B cell (primary cell): ENCODE measurements around the gene NUDT9.

ENCODE experiments used
- EZH2 ChIP-seq: IDR thresholded peaks from 2 replicates; pipeline ENCODE4 v1.6.1; 2012; ENCODE audit warnings: borderline replicate concordance, low read depth, mild to moderate bottlenecking, moderate library complexity, low read length; ENCODE audit not compliant: insufficient read depth, poor library complexity, severe bottlenecking
- TF ChIP-seq, protein P1 (sequence below): fragments of 200-600 bp; IDR thresholded peaks from one replicate; pipeline ENCODE4 v1.8.0; 2022; ENCODE audit warnings: antibody characterized with exemption, mild to moderate bottlenecking

- no peak for TF ChIP-seq EZH2
- TF ChIP-seq, protein P1, sequence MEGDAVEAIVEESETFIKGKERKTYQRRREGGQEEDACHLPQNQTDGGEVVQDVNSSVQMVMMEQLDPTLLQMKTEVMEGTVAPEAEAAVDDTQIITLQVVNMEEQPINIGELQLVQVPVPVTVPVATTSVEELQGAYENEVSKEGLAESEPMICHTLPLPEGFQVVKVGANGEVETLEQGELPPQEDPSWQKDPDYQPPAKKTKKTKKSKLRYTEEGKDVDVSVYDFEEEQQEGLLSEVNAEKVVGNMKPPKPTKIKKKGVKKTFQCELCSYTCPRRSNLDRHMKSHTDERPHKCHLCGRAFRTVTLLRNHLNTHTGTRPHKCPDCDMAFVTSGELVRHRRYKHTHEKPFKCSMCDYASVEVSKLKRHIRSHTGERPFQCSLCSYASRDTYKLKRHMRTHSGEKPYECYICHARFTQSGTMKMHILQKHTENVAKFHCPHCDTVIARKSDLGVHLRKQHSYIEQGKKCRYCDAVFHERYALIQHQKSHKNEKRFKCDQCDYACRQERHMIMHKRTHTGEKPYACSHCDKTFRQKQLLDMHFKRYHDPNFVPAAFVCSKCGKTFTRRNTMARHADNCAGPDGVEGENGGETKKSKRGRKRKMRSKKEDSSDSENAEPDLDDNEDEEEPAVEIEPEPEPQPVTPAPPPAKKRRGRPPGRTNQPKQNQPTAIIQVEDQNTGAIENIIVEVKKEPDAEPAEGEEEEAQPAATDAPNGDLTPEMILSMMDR = no peak
Measured at GRCh38 chr4:87499403-87500091, 77.2 kb downstream of the NUDT9 start.
